Calu3 (cell line): ENCODE data around the gene TRPC6. TPM values are rescaled to one million over a fixed set of nuclear protein-coding genes. Genes with fewer than 3 reads are reported as not detected.

ENCODE experiments used
- BruUV-seq: library from RNA; stranded (reverse); fragments of 400-500 nt; replicated peaks from 2 replicates; lab custom pipeline; 2021; lab: Mats Ljungman, UMichigan
- CTCF ChIA-PET: fragments of 300-600 bp; sonication (Branson Sonifier 250); formaldehyde crosslinking; loops from one replicate; lab custom pipeline; 2022; ENCODE audit warnings: antibody characterized with exemption; lab: Charles Lee
- DNase-seq: peaks from one replicate; pipeline ENCODE4 v3.0.0; 2022
- H3K27ac Mint-ChIP-seq: one replicate; pipeline ENCODE4 v1.8.0; 2022; ENCODE audit warnings: mixed read lengths; ENCODE audit not compliant: unreplicated experiment
- H3K27me3 Mint-ChIP-seq: one replicate; pipeline ENCODE4 v1.8.0; 2022; ENCODE audit warnings: mixed read lengths; ENCODE audit not compliant: unreplicated experiment
- H3K36me3 Mint-ChIP-seq: one replicate; pipeline ENCODE4 v1.8.0; 2022; ENCODE audit warnings: mild to moderate bottlenecking, moderate library complexity, mixed read lengths; ENCODE audit not compliant: insufficient read depth, unreplicated experiment
- H3K4me1 Mint-ChIP-seq: one replicate; pipeline ENCODE4 v1.8.0; 2022; ENCODE audit warnings: mild to moderate bottlenecking, low read depth, mixed read lengths; ENCODE audit not compliant: unreplicated experiment
- H3K4me3 Mint-ChIP-seq: one replicate; pipeline ENCODE4 v1.8.0; 2022; ENCODE audit warnings: mild to moderate bottlenecking, low read depth, moderate library complexity, mixed read lengths; ENCODE audit not compliant: unreplicated experiment
- H3K9me3 Mint-ChIP-seq: one replicate; pipeline ENCODE4 v1.8.0; 2022; ENCODE audit warnings: low read depth, mixed read lengths; ENCODE audit not compliant: unreplicated experiment
- intact Hi-C: fragments of 100-400 bp; cut with micrococcal nuclease; formaldehyde crosslinking; loops from one replicate; pipeline ENCODE4 v1.10.0; 2022; ENCODE audit not compliant: unreplicated experiment
- total RNA-seq: library from RNA; stranded (reverse); gene quantifications from 2 replicates; pipeline ENCODE4 v1.2.3, GENCODE V29; 2022
- TF ChIP-seq, protein P1 (sequence below): fragments of 200-600 bp; IDR thresholded peaks from one replicate; pipeline ENCODE4 v1.8.0; 2022; ENCODE audit warnings: antibody characterized with exemption; ENCODE audit not compliant: unreplicated experiment

The TRPC6 gene
- total RNA-seq, 1 experiment from 2014 or later, result not detected

DNA sequence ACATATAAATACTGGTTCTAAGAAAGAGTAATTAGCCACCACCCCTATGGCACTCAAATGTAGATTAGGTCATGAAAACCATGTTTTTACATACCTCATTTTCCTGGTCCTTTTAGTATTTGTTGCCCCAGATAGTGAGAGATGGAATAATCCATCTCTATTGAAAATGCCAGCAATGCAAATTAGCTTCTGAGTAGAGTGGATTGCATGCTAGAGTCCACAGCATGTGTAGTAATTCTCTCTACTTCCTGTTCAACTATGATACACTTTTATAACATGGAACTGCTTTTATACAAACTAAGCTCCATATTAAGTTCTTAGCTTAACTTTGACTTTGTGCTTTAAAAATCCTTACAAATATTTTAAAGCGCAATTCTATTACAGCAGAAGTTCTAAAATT, 73.2 kb downstream of the TRPC6 start:
- Mint-ChIP-seq H3K4me3 (no peak overlapping the region), H3K27ac (no peak overlapping the region), H3K27me3 (no peaks in the 10 kb centered on the region), H3K9me3 (no peaks in the 10 kb centered on the region), H3K36me3 (no peaks in the 10 kb centered on the region), H3K4me1 (no peaks in the 10 kb centered on the region)
- no peak for DNase-seq
- CTCF ChIA-PET, result interaction anchor here (0.6 kb wide), 1 partner anchor 619 kb away, joined by 6 read pairs; no protein-coding TSS in a partner anchor
- intact Hi-C loops, result no loop called here
- no TSS peak for BruUV-seq
- TF ChIP-seq, protein P1, sequence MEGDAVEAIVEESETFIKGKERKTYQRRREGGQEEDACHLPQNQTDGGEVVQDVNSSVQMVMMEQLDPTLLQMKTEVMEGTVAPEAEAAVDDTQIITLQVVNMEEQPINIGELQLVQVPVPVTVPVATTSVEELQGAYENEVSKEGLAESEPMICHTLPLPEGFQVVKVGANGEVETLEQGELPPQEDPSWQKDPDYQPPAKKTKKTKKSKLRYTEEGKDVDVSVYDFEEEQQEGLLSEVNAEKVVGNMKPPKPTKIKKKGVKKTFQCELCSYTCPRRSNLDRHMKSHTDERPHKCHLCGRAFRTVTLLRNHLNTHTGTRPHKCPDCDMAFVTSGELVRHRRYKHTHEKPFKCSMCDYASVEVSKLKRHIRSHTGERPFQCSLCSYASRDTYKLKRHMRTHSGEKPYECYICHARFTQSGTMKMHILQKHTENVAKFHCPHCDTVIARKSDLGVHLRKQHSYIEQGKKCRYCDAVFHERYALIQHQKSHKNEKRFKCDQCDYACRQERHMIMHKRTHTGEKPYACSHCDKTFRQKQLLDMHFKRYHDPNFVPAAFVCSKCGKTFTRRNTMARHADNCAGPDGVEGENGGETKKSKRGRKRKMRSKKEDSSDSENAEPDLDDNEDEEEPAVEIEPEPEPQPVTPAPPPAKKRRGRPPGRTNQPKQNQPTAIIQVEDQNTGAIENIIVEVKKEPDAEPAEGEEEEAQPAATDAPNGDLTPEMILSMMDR, result no peak

DNA sequence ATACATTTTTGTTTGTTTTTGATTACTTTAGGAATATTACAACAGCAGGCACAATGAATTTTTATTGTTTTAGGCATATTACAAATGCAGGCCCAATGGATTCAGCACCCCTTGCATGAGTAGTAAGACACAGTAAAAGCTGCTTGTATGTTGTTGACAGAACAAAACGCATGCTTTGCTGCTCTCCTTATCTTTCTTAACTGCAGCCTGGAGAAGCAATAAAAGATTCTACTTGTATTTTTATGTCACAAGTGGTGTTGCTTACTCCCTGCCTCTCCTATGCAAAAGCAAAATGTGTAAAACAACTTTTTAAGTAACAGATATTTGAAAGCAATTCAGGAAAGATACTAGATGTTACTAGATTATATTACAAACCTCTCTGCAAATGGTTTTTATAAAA, 73.9 kb downstream of the TRPC6 start:
- BruUV-seq, result no TSS peak
- TF ChIP-seq, protein P1, result no peak
- DNase-seq, result no peak
- H3K27ac Mint-ChIP-seq, result no peak overlapping the region
- no peaks in the 10 kb centered on the region for H3K36me3 Mint-ChIP-seq
- no peaks in the 10 kb centered on the region for H3K4me1 Mint-ChIP-seq
- H3K4me3 Mint-ChIP-seq, result no peak overlapping the region
- H3K9me3 Mint-ChIP-seq, result no peaks in the 10 kb centered on the region
- no peaks in the 10 kb centered on the region for H3K27me3 Mint-ChIP-seq
- intact Hi-C loops, result no loop called here
- CTCF ChIA-PET, result no interaction called here

DNA sequence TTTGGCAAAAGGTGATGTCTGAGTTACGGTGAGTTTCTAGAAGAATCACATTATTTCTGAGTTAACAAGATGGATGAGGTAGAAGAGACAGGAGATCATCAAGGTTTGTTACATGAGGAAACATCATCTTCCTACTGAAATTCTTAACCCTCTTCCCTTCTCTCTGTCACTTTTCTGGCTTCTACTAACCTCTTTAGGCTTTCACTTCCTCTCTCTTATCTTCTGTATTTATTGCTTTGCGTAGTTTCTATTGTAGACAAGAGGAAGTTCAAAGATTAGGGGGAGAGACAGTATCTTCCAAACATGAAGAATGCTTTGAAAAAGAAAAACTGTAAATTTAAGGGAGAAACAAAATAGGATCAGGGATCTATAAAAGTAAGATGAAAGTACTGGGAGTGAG, 75.4 kb downstream of the TRPC6 start:
- BruUV-seq, result no TSS peak
- CTCF ChIA-PET, result no interaction called here
- no peaks in the 10 kb centered on the region for H3K27me3 Mint-ChIP-seq
- TF ChIP-seq, protein P1, result no peak
- no peaks in the 10 kb centered on the region for H3K9me3 Mint-ChIP-seq
- no peaks in the 10 kb centered on the region for H3K36me3 Mint-ChIP-seq
- DNase-seq, result no peak
- H3K4me1 Mint-ChIP-seq, result no peaks in the 10 kb centered on the region
- H3K27ac Mint-ChIP-seq, result no peak overlapping the region
- no peak overlapping the region for H3K4me3 Mint-ChIP-seq
- intact Hi-C loops, result no loop called here

DNA sequence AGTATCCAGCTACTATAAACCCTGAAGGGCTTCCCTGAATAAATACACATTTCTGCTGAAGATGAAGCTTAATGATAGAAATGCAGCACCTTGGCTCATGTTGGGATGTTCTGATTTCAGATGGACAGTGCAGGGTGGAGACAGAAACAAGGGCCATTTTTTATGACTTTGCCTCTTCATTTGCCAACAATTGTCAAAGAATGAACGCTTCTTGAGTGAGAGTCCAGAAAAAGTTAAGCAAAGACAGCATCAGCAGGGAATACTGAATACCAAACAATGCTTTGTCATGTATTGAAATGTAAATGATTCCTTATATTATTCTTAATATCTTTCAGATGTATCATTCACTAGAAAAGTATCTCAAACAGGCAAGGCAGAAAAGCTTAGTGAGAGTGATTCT, 84.9 kb downstream of the TRPC6 start:
- Mint-ChIP-seq H3K27me3 (no peaks in the 10 kb centered on the region), H3K9me3 (no peaks in the 10 kb centered on the region), H3K27ac (no peak overlapping the region), H3K36me3 (no peaks in the 10 kb centered on the region), H3K4me1 (no peaks in the 10 kb centered on the region), H3K4me3 (no peak overlapping the region)
- no TSS peak for BruUV-seq
- DNase-seq, result no peak
- TF ChIP-seq, protein P1, result no peak
- CTCF ChIA-PET, result no interaction called here
- intact Hi-C loops, result no loop called here
